CD14-positive monocyte (primary cell): ENCODE measurements around the gene CDCA7. TPM values are rescaled to one million over a fixed set of nuclear protein-coding genes. Genes with fewer than 3 reads are reported as not detected.

Source experiments
- DNase-seq, 3 donors: peaks; one replicate each; pipeline ENCODE4 v3.0.0-alpha.2; 2011 to 2022
- H2AFZ ChIP-seq: 2 replicates; pipeline ENCODE4 v1.6.0; 2012; ENCODE audit warnings: mild to moderate bottlenecking, low read depth, low read length, inconsistent platforms; ENCODE audit not compliant: insufficient read depth, poor library complexity, severe bottlenecking
- H3K27ac ChIP-seq, 2 donors: 1 replicate in 1 of 2; 2 replicates in 1 of 2; pipeline ENCODE4 v1.5.1; 2012 to 2013; ENCODE audit warnings: low read length in 2 of 2, control low read depth in 1 of 2, inconsistent platforms in 1 of 2, low read depth in 1 of 2, mild to moderate bottlenecking in 1 of 2
- H3K27me3 ChIP-seq, 2 donors: one replicate each; pipeline versions ENCODE4 v1.6.0 to v1.6.1; 2011 to 2013; ENCODE audit warnings: low read length in 2 of 2; ENCODE audit not compliant: control insufficient read depth in 2 of 2, insufficient read depth in 2 of 2
- H3K36me3 ChIP-seq, 2 donors: replicated peaks in 1 of 2; 1 replicate in 1 of 2; 2 replicates in 1 of 2; pipeline versions ENCODE4 v1.5.1 to v1.6.1; 2012 to 2013; ENCODE audit warnings: low read length in 2 of 2, control low read depth in 1 of 2, inconsistent platforms in 1 of 2, mild to moderate bottlenecking in 1 of 2; ENCODE audit not compliant: insufficient read depth in 2 of 2, control insufficient read depth in 1 of 2
- H3K4me1 ChIP-seq, 2 donors: 1 replicate in 1 of 2; 2 replicates in 1 of 2; pipeline versions ENCODE4 v1.5.1 to v1.6.1; 2012 to 2013; ENCODE audit warnings: low read length in 2 of 2, control low read depth in 1 of 2, inconsistent platforms in 1 of 2, mild to moderate bottlenecking in 1 of 2, moderate library complexity in 1 of 2; ENCODE audit not compliant: insufficient read depth in 2 of 2, control insufficient read depth in 1 of 2
- H3K4me2 ChIP-seq: replicated peaks from 2 replicates; pipeline ENCODE3; 2012; ENCODE audit warnings: low read length, moderate library complexity, mild to moderate bottlenecking; ENCODE audit not compliant: poor library complexity, severe bottlenecking; ENCODE audit errors: extremely low read depth
- H3K4me3 ChIP-seq, 3 experiments: fragments of 200-600 bp in 1 of 3; sonication (generic) in 1 of 3; replicated peaks in 1 of 3; 1 replicate in 2 of 3; 2 replicates in 1 of 3; pipeline ENCODE4 v1.5.1; 2011 to 2013; ENCODE audit warnings: low read length in 3 of 3, mild to moderate bottlenecking in 3 of 3, control low read depth in 2 of 3, low read depth in 2 of 3, inconsistent platforms in 1 of 3, moderate library complexity in 1 of 3
- H3K79me2 ChIP-seq: 2 replicates; pipeline ENCODE4 v1.6.0; 2012; ENCODE audit warnings: mild to moderate bottlenecking, control low read depth, inconsistent platforms, low read length, moderate library complexity; ENCODE audit not compliant: insufficient read depth
- H3K9ac ChIP-seq: 2 replicates; pipeline ENCODE4 v1.6.0; 2017; ENCODE audit warnings: low read length, mild to moderate bottlenecking; ENCODE audit not compliant: insufficient read depth, poor library complexity, severe bottlenecking
- H3K9me3 ChIP-seq, 2 donors: replicated peaks in 1 of 2; 1 replicate in 1 of 2; 2 replicates in 1 of 2; pipeline versions ENCODE4 v1.5.1 to v1.6.1; 2012 to 2013; ENCODE audit warnings: low read length in 2 of 2, control low read depth in 1 of 2; ENCODE audit not compliant: control insufficient read depth in 1 of 2, insufficient read depth in 1 of 2
- H4K20me1 ChIP-seq: 2 replicates; pipeline ENCODE4 v1.6.0; 2012; ENCODE audit warnings: mild to moderate bottlenecking, low read length, control low read depth, moderate library complexity; ENCODE audit not compliant: insufficient read depth
- H3K27ac Mint-ChIP-seq, 7 donors: one replicate each; pipeline ENCODE4 v1.8.0; 2020; ENCODE audit warnings: mild to moderate bottlenecking in 7 of 7, mixed read lengths in 7 of 7, moderate library complexity in 6 of 7, inconsistent platforms in 2 of 7
- H3K27me3 Mint-ChIP-seq, 3 donors: one replicate each; pipeline ENCODE4 v1.8.0; 2021 to 2022; ENCODE audit warnings: low read depth in 3 of 3, mild to moderate bottlenecking in 3 of 3, mixed read lengths in 3 of 3, moderate library complexity in 3 of 3, inconsistent platforms in 1 of 3
- H3K36me3 Mint-ChIP-seq, 2 donors: one replicate each; pipeline ENCODE4 v1.8.0; 2020; ENCODE audit warnings: mixed read lengths in 2 of 2, inconsistent platforms in 1 of 2, mild to moderate bottlenecking in 1 of 2
- H3K4me1 Mint-ChIP-seq: one replicate; pipeline ENCODE4 v1.8.0; 2020; ENCODE audit warnings: mild to moderate bottlenecking, mixed read lengths
- H3K4me3 Mint-ChIP-seq, 2 donors: one replicate each; pipeline ENCODE4 v1.8.0; 2020; ENCODE audit warnings: mild to moderate bottlenecking in 2 of 2, mixed read lengths in 2 of 2, moderate library complexity in 1 of 2
- H3K9me3 Mint-ChIP-seq, 7 donors: one replicate each; pipeline ENCODE4 v1.8.0; 2020 to 2022; ENCODE audit warnings: mixed read lengths in 7 of 7, mild to moderate bottlenecking in 6 of 7, moderate library complexity in 6 of 7, inconsistent platforms in 2 of 7
- CTCF ChIP-seq: fragments of 200-600 bp; IDR thresholded peaks from one replicate; pipeline ENCODE4 v1.8.0; 2022; ENCODE audit warnings: antibody characterized with exemption, mild to moderate bottlenecking
- WGBS: methylation state at CpG from one replicate; pipeline ENCODE4 v1.1.5; 2013; ENCODE audit warnings: missing lambda C conversion rate; ENCODE audit not compliant: insufficient coverage; 5-methylcytosine and 5-hydroxymethylcytosine counted together
- intact Hi-C, 2 donors: fragments of 100-400 bp; cut with micrococcal nuclease; formaldehyde crosslinking; loops; one replicate each; pipeline versions ENCODE4 v1.15.0 to v1.15.1; 2023
- polyA plus RNA-seq, 3 donors: library from polyadenylated mRNA; depleted of rRNA in 1 of 3; unstranded in 2 of 3; stranded (reverse) in 1 of 3; fragments of 300-500 nt in 2 of 3; fragments of >200 nt in 1 of 3; fragmentation: Illumina TruSeq in 2 of 3; gene quantifications; 1 replicate in 2 of 3; 2 replicates in 1 of 3; pipeline ENCODE4 v1.2.3, GENCODE V29; 2012 to 2021

Gene CDCA7
- polyA plus RNA-seq, 3 donors, result 0.54 to 1.7 (median 0.66) TPM

- H3K9ac ChIP-seq, result no peak overlapping the region
- H3K27ac ChIP-seq, result no peak overlapping the region
- Mint-ChIP-seq H3K4me1 (no peaks in the 10 kb centered on the region), H3K27me3 (peaks cover 2 to 16% (median 5%) of the 10 kb centered on the region in 3 donors), H3K27ac (no peak overlapping the region), H3K4me3 (no peak overlapping the region), H3K36me3 (no peaks in the 10 kb centered on the region), H3K9me3 (peaks cover 0 to 1% (median 0%) of the 10 kb centered on the region in 7 donors)
- H2AFZ ChIP-seq, result no peak overlapping the region
- no peak overlapping the region for H3K4me3 ChIP-seq
- no peak for DNase-seq
- peaks cover 0 to 2% of the 10 kb centered on the region in 2 donors for H3K27me3 ChIP-seq
- no peaks in the 10 kb centered on the region for H3K36me3 ChIP-seq
- H3K4me1 ChIP-seq, result no peaks in the 10 kb centered on the region
- H4K20me1 ChIP-seq, result no peaks in the 10 kb centered on the region
- intact Hi-C loops, result no loop called here
- H3K79me2 ChIP-seq, result no peaks in the 10 kb centered on the region
- H3K9me3 ChIP-seq, result no peaks in the 10 kb centered on the region
- no CpG with 5 or more reads among the region's 1 CpG for WGBS
- no peak overlapping the region for H3K4me2 ChIP-seq
- TF ChIP-seq CTCF, result no peak
Observed at GRCh38 chr2:173412628-173413027, 58.0 kb downstream of the CDCA7 start.

- Mint-ChIP-seq H3K4me3 (no peak overlapping the region), H3K4me1 (no peaks in the 10 kb centered on the region), H3K9me3 (peaks cover 0 to 1% (median 0%) of the 10 kb centered on the region in 7 donors), H3K36me3 (no peaks in the 10 kb centered on the region), H3K27me3 (peaks cover 2 to 16% (median 5%) of the 10 kb centered on the region in 3 donors), H3K27ac (no peak overlapping the region)
- Histone ChIP-seq H3K4me2 (no peak overlapping the region), H3K4me3 (no peak overlapping the region), H4K20me1 (no peaks in the 10 kb centered on the region), H2AFZ (no peak overlapping the region), H3K4me1 (no peaks in the 10 kb centered on the region), H3K9ac (no peak overlapping the region), H3K9me3 (no peaks in the 10 kb centered on the region), H3K27me3 (peaks cover 0 to 2% of the 10 kb centered on the region in 2 donors), H3K27ac (no peak overlapping the region), H3K79me2 (no peaks in the 10 kb centered on the region), H3K36me3 (no peaks in the 10 kb centered on the region)
- no peak for TF ChIP-seq CTCF
- DNase-seq, result no peak
- 50% methylated on average over 1 of the region's 1 CpG for WGBS
- intact Hi-C loops, result no loop called here
Observed at GRCh38 chr2:173414823-173415322, 60.2 kb downstream of the CDCA7 start.
